Rectal smooth muscle tissue (tissue), 1 donor: ENCODE measurements around the gene ANKRD26.

ENCODE experiments used
- H3K27ac ChIP-seq: one replicate; pipeline ENCODE4 v1.7.0; 2013; ENCODE audit warnings: low read depth, low read length, inconsistent platforms
- H3K27me3 ChIP-seq: one replicate; pipeline ENCODE4 v1.7.0; 2013; ENCODE audit warnings: low read length; ENCODE audit not compliant: control insufficient read depth, insufficient read depth
- H3K36me3 ChIP-seq: one replicate; pipeline ENCODE4 v1.7.0; 2013; ENCODE audit warnings: low read length; ENCODE audit not compliant: control insufficient read depth, insufficient read depth
- H3K4me1 ChIP-seq: one replicate; pipeline ENCODE4 v1.7.0; 2013; ENCODE audit warnings: low read length; ENCODE audit not compliant: control insufficient read depth, insufficient read depth
- H3K4me3 ChIP-seq: one replicate; pipeline ENCODE4 v1.7.0; 2013; ENCODE audit warnings: low read length
- H3K9ac ChIP-seq: one replicate; pipeline ENCODE4 v1.7.0; 2013; ENCODE audit warnings: low read length

The ANKRD26 gene

DNA sequence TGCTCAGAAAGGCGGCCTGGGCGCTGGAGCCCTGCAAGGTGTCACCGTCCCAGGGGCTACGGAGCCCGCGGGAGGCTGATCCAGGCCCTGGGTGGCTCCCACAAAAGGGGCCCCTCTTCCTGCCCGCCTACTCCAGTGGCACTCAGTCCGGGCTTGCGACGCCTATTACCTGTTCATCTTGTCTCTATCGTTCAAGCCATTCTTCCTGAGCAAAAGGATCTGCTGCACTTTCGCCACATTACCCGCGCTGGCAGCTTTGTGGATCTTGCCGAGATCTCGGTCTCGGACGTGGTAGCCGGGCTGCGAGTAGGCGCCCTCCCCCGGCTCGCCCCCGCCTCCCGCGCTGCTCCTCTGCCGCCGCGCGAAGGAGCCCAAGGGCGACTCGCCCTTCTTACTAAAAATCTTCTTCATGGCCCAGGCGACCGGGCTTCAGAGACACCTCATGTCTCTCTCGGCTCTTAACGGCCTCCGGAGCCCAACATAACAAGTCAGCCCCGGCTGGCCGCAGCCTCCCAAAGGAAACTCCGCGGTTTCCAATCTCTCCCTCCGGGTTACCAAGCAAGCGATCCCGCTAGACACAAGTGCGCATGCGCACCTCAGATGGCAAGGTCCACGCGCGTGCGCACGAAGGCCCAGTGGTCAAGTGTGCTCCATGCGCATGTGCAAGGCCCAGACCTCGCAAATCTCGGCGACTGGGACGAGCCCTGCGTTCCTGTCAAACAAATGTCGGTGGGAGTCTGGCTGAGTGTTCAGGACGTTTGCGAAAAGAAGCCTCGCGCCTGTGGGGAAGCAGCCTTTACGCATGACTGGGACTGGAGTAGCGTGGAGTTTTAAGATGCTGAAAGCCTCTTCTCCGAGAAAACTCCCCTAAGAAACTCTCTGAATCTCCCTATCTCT, at the start of gene ANKRD26:
ANKRD26 (minus strand) TSS at position 579 of the 897 bp plus-strand sequence; CDS start at position 411, 168 bp downstream.
- Histone ChIP-seq H3K9ac (peak within 1 kb of the TSS; percentile 84), H3K4me3 (peak within 1 kb of the TSS; percentile 81), H3K36me3 (no peaks in the 10 kb centered on the region), H3K27ac (peak within 1 kb of the TSS; percentile 92), H3K27me3 (no peaks in the 10 kb centered on the region), H3K4me1 (peaks cover 2% of the 10 kb centered on the region)

DNA sequence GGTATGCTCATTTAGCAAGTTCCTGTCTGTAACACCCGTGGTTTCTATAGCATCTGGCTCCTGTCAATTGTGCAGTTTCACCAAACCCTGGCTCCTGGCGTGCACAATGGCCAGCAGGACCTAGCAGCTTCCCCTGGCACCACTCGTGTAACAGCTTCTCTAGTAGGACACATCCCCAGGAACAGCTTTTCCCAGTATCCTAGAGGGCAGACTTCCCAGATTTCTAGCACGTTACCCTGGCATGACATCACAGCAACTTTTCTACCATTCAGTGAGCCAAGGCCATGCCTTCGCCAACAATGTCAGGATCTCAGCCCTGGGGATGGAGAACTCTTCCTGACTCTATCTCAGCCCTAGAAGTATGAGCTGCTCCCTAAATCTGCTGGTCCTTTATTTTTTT, 47.4 kb upstream of the ANKRD26 start:
- Histone ChIP-seq H3K27me3 (no peaks in the 10 kb centered on the region), H3K36me3 (peaks cover 12% of the 10 kb centered on the region), H3K9ac (no peak overlapping the region), H3K4me3 (no peak overlapping the region), H3K4me1 (peaks cover 5% of the 10 kb centered on the region), H3K27ac (no peak overlapping the region)

DNA sequence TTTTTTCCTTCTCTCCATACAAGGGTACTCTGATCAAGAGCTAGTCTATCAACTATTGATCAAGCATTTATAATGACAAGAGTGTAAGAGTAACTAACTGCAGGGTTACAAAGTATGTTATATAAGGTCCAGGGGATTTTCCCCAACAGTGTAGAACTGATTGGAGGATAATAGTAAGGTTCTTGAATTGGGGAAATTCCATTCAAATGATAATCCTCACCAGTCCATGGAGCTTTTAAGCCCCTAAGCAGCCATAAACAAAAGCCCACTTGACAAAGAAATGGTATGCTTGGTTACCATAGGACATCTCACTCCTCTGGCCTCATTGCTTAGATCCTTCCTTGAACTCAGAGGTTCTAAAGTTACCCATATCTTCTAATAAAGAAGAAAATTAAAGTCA, 45.6 kb upstream of the ANKRD26 start:
- Histone ChIP-seq H3K4me1 (no peaks in the 10 kb centered on the region), H3K4me3 (no peak overlapping the region), H3K36me3 (peaks cover 15% of the 10 kb centered on the region), H3K9ac (no peak overlapping the region), H3K27ac (no peak overlapping the region), H3K27me3 (no peaks in the 10 kb centered on the region)

DNA sequence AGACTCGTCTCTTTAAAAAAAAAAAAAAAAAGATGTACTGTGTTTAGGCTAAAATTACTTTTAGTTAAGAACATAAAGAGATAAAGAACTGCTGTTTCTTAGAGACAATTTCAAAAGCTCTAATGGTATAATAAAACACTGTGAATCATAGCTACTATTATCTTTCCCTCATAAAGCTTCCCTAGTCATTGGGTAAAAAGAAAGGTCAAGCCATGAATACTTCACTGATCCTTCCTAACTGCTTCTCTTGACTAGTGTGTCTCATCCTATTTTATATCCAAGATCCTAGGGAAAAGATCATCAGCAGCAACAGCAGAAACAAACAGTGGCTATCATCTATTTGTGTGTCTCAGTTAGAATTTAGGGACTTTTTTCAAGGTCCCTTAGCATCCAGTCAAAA, 43.4 kb upstream of the ANKRD26 start:
- H3K36me3 ChIP-seq, result peaks cover 15% of the 10 kb centered on the region
- no peak overlapping the region for H3K27ac ChIP-seq
- H3K9ac ChIP-seq, result no peak overlapping the region
- H3K27me3 ChIP-seq, result no peaks in the 10 kb centered on the region
- no peak overlapping the region for H3K4me3 ChIP-seq
- H3K4me1 ChIP-seq, result no peaks in the 10 kb centered on the region

DNA sequence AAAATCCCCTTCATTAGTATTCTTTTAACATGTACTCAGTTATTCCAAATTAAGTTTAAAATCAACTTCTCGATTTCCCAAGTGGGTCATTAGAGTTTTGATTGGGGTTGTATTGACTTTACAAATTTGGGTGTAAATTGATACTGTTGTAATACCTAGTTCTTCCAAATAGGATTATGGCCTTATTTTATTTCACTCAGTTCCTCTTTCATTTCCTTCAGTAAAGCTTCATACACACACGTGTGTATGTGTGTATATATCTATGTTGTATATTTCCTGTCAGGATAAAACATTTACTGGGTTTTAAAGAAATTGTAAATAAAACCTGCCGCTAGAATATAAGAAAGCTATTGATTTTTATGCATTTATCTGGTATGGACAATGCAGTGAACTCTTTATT, 38.0 kb upstream of the ANKRD26 start:
- no peak overlapping the region for H3K27ac ChIP-seq
- H3K4me1 ChIP-seq, result no peaks in the 10 kb centered on the region
- H3K4me3 ChIP-seq, result no peak overlapping the region
- peaks cover 11% of the 10 kb centered on the region for H3K36me3 ChIP-seq
- no peak overlapping the region for H3K9ac ChIP-seq
- no peaks in the 10 kb centered on the region for H3K27me3 ChIP-seq

DNA sequence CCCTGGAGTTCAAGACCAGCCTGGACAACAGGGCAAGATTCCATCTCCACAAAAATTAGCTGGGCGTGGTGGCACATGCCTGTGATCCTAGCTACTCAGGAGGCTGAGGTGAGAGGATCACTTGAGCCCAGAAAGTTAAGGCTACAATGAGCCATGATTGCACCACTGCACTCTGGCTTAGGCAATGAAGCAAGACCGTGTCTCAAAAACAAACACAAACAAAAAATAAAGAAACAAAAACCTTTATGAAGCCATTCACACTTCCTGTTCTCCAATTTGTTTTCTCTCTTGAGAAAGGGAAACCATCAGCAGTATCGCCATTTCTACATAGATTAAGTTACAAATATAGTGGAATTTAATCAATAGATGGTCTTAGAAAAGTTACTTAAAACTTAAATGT, 34.1 kb upstream of the ANKRD26 start:
- no peak overlapping the region for H3K9ac ChIP-seq
- H3K36me3 ChIP-seq, result peaks cover 13% of the 10 kb centered on the region
- no peak overlapping the region for H3K4me3 ChIP-seq

DNA sequence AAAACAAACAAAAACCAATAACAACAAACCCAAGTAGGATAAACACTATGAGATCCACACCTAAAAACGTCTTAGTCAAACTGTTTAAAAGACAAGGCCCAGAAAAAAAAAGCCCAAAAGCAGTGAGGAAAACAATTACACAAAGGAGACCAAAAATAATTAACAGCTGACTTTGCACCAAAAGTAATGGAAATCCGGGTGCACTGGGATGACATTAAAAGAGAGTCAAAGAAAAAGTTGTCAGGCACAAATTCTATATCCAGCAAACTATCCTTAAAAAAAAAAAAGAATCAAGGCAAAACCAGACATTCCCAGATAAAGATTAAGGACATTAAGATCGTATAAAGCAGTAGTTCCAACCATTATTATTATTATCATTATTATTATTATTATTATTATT, 7.9 kb upstream of the ANKRD26 start:
- Histone ChIP-seq H3K27me3 (no peaks in the 10 kb centered on the region), H3K4me3 (no peak overlapping the region), H3K4me1 (no peaks in the 10 kb centered on the region), H3K27ac (no peak overlapping the region), H3K36me3 (peaks cover 7% of the 10 kb centered on the region), H3K9ac (no peak overlapping the region)

More for the DNA sequence above, 34.1 kb upstream of the ANKRD26 start:
- H3K4me1 ChIP-seq, result no peaks in the 10 kb centered on the region
- no peak overlapping the region for H3K27ac ChIP-seq
- H3K27me3 ChIP-seq, result no peaks in the 10 kb centered on the region

DNA sequence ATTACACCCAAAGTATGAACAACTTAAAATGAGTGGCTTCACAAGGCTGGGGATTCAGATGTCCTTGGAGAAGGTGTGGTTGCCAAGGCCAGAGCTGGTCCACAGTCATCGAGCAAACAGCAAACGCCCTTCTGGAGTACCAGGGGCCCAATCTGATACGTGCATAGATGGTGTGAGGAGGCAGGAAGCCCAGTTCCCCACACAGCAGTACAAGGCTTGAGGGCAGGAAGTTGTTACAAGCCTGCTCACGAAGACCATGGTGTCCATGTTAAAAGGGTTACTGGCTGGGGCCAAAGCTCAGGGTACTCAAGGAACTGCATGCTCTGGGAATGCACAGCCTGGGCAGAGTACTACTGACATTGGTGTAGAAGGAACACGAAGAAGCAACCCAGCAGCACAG, 4.6 kb upstream of the ANKRD26 start:
- Histone ChIP-seq H3K36me3 (no peaks in the 10 kb centered on the region), H3K4me3 (no peak overlapping the region), H3K27me3 (no peaks in the 10 kb centered on the region), H3K27ac (no peak overlapping the region), H3K4me1 (peaks cover 2% of the 10 kb centered on the region), H3K9ac (no peak overlapping the region)

DNA sequence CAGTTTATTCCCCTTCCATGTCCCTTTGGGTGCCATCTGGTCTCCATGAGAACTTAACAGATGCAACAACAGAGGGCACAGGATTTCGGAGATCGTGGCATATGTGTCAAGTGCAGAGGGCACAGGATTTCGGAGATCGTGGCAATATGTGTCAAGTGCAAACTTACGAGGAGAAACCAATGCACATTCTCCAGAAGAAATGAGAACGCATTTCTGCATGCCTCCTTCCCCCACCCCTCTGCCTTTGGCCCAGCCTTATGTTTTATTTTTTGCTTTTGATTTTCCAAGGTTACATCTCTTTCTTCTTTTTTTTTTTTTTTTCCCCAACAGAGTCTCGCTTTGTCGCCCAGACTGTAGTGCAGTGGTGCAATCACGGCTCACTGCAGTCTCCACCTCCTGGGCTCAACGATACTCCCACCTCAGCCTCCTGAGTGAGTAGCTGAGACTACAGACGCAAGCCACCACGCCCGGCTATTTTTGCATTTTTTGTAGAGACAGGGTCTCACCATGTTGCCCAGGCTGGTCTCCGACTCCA, 586 bp upstream of the ANKRD26 start:
- Histone ChIP-seq H3K4me3 (peak overlapping the region; percentile 81), H3K36me3 (no peaks in the 10 kb centered on the region), H3K9ac (peak overlapping the region; percentile 77), H3K4me1 (peaks cover 2% of the 10 kb centered on the region), H3K27me3 (no peaks in the 10 kb centered on the region), H3K27ac (peak overlapping the region; percentile 84)

DNA sequence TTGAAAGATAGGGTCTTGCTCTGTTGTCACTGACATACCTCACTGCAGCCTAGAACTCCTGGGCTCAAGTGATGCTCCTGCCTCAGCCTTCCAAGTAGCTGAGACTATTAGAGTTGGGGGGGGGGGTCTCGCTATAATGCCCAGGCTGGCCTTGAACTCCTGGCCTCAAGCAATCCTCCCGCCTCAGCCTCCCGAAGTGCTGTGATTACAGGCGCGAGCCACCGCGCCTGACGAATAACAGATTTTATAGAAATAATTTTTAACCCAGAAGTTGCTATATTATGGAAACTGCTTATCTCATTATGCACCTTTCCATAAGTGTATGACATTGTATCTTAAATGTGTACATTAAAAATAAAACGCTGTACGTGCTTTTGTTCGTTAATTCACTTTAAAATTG, 846 bp downstream of the ANKRD26 start:
- H3K36me3 ChIP-seq, result no peaks in the 10 kb centered on the region
- H3K27me3 ChIP-seq, result no peaks in the 10 kb centered on the region
- H3K27ac ChIP-seq, result peak overlapping the region; percentile 92
- peak overlapping the region; percentile 84 for H3K9ac ChIP-seq
- H3K4me3 ChIP-seq, result peak overlapping the region; percentile 81
- H3K4me1 ChIP-seq, result peaks cover 2% of the 10 kb centered on the region

DNA sequence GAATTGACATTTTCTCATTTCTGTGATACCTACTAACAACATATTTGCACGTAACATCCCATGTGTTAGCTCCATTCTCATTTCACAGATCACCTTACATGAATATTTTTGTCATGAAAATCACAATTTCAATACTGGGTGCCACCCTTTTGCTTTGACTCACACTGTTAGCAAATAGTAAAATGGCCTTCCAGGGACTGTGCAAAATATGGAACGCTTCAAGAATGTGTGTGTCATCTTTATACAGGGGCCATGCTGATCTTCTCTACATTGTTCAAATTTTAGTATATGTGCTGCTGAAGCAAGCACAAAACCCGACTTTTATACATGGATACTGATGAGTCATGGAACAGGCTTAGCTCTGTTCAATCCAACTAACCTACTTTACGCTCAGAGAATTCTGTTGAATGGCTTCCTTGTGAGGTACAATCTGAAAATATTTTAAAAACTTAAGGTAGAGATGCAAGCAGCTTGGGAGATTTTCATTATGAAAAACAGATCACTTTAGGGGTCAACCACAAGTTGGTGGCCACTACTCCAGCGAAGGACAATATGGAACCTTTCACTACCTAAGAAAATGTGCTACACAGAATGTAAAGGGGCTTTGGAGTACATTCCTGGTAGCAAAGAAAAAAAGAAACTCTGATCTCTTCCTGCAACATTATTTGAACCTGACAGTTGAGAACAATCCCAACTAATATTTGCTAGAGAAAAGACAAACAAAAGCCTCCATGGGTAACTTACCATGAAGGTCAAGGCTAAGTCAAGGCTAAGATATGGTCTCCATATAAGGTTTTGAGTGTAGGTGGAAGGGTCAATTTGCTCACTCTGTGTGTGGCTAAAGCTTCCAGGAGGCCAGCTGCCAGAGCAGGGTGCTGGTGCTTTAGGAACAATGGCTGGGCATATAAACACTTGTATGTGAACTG, 11.9 kb downstream of the ANKRD26 start:
- Histone ChIP-seq H3K36me3 (peaks cover 2% of the 10 kb centered on the region), H3K4me1 (no peaks in the 10 kb centered on the region), H3K4me3 (no peak overlapping the region), H3K27me3 (no peaks in the 10 kb centered on the region), H3K9ac (no peak overlapping the region), H3K27ac (no peak overlapping the region)

DNA sequence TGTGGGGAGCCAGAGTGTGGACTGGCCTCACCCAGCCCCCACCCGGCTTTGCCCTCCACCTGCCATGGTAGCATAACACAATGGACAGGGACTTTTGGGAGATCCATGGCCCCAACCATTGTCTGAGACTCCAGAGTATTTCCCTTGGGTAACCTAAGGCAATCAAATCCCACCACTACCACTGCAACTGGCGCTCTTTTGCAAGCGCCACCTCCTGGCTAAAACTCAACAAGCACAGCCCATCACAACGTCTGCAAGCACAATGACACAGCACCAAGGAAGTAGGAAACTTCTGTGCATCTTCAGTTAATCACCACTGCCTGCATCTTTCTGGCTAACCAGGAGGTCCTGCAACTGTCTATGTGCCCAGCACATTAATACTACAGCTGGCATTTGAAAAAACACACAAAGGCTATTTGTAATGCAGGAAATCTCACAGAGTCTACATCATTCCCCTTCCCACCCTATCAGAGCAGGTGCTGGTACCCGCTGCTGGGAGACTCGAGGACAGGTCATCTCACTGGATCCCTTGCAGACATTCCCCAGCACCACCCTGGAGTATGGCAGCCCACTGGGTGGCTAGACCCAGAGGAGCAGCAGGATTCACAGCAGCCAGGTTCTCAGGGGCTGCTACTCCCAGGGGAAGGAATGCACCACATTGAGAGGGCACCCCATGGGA, 27.7 kb downstream of the ANKRD26 start:
- peaks cover 10% of the 10 kb centered on the region for H3K36me3 ChIP-seq
- no peaks in the 10 kb centered on the region for H3K27me3 ChIP-seq

More for the DNA sequence above, 27.7 kb downstream of the ANKRD26 start:
- Histone ChIP-seq H3K27ac (no peak overlapping the region), H3K4me1 (no peaks in the 10 kb centered on the region), H3K9ac (no peak overlapping the region), H3K4me3 (no peak overlapping the region)
